Ovary (tissue), 9 donors: ENCODE results near the gene ATP2A2. TPM values are rescaled to one million over a fixed set of nuclear protein-coding genes. Genes with fewer than 3 reads are reported as not detected.
"Not testable (repeated sequence)": the region's sequence is repeated elsewhere in the genome, so short reads cannot be mapped to it uniquely, and the experiment has no call there.

ENCODE experiments used
- DNase-seq, 5 donors: peaks; one replicate each; pipeline ENCODE4 v3.0.0-alpha.2; 2019 to 2020
- H3K27ac ChIP-seq, 2 donors: fragments of 200-600 bp; one replicate each; pipeline versions ENCODE4 v1.5.1 to v1.8.0; 2019 to 2022
- H3K27me3 ChIP-seq: fragments of 200-600 bp; one replicate; pipeline ENCODE4 v1.8.0; 2022
- H3K36me3 ChIP-seq: fragments of 200-600 bp; sonication (generic); one replicate; pipeline ENCODE4 v1.5.1; 2019
- H3K4me1 ChIP-seq: one replicate; pipeline ENCODE4 v1.8.1; 2013; ENCODE audit warnings: mild to moderate bottlenecking, moderate library complexity; ENCODE audit not compliant: insufficient read depth
- H3K4me3 ChIP-seq: fragments of 200-600 bp; sonication (generic); one replicate; pipeline ENCODE4 v1.5.1; 2017
- H3K9me3 ChIP-seq, 2 donors: fragments of 200-600 bp in 1 of 2; sonication (generic) in 1 of 2; one replicate each; pipeline versions ENCODE4 v1.5.1 to v1.8.1; 2013 to 2019; ENCODE audit warnings: mild to moderate bottlenecking in 1 of 2, moderate library complexity in 1 of 2
- CTCF ChIP-seq, 3 donors: fragments of 450-650 bp in 2 of 3; fragments of 200-600 bp in 1 of 3; IDR thresholded peaks; one replicate each; pipeline versions ENCODE4 v1.5.1 to v1.8.0; 2016 to 2022; ENCODE audit warnings: antibody characterized with exemption in 3 of 3, mild to moderate bottlenecking in 1 of 3
- EP300 ChIP-seq: sonication (generic); formaldehyde crosslinking; IDR thresholded peaks from one replicate; pipeline ENCODE4 v1.6.1; 2017; ENCODE audit warnings: antibody characterized with exemption
- POLR2A ChIP-seq: fragments of 450-650 bp; IDR thresholded peaks from one replicate; pipeline ENCODE4 v1.6.1; 2017; ENCODE audit warnings: antibody characterized with exemption, mild to moderate bottlenecking, moderate library complexity
- WGBS, 3 donors: extraction: QIAGEN DNeasy Blood & Tissue Kit in 1 of 3; methylation state at CpG; one replicate each; pipeline versions ENCODE4 v1.1.5 to v1.1.7; 2013 to 2017; 5-methylcytosine and 5-hydroxymethylcytosine counted together
- intact Hi-C, 4 donors: fragments of 100-400 bp; cut with DNase I; formaldehyde crosslinking; loops; one replicate each; pipeline versions ENCODE4 v1.11.0 to v1.15.1; 2022 to 2023
- polyA plus RNA-seq, 2 donors: library from polyadenylated mRNA; stranded (reverse); fragments of 200-250 nt in 1 of 2; fragments of 350-450 nt in 1 of 2; fragmentation: Illumina TruSeq in 1 of 2; extraction: RNeasy Lipid Tissue Mini Kit (QIAGEN cat#74804) in 1 of 2; gene quantifications; one replicate each; pipeline ENCODE4 v1.2.3, GENCODE V29; 2013 to 2014
- total RNA-seq, 7 donors: library from RNA; depleted of rRNA in 2 of 7; stranded (reverse); fragments of >200 nt in 2 of 7; fragmentation: NEBNext Ultra II Directional in 3 of 7; extraction: Animal tissue kit (Norgen Biotek cat#: 25700) in 3 of 7; gene quantifications; one replicate each; pipeline versions ENCODE4 v1.1.0 to v1.2.4, GENCODE V29; 2016 to 2023
- donor health status: DM: no; HTN: no; CAD: no; lungs with moderate emphysema.
- donor health status: DM: no; HTN: no; CAD: no.
- donor health status: Bipolar disorder and iron deficiency.
- donor health status: DM: yes; HTN: yes; CAD: no.
- donor health status: DM: no; HTN: no; CAD: no.
- donor health status: DM: yes; HTN: yes; CAD: no.

Gene ATP2A2
- total and polyA plus RNA-seq, 9 donors = 54.2 to 183 (median 137) TPM

DNA sequence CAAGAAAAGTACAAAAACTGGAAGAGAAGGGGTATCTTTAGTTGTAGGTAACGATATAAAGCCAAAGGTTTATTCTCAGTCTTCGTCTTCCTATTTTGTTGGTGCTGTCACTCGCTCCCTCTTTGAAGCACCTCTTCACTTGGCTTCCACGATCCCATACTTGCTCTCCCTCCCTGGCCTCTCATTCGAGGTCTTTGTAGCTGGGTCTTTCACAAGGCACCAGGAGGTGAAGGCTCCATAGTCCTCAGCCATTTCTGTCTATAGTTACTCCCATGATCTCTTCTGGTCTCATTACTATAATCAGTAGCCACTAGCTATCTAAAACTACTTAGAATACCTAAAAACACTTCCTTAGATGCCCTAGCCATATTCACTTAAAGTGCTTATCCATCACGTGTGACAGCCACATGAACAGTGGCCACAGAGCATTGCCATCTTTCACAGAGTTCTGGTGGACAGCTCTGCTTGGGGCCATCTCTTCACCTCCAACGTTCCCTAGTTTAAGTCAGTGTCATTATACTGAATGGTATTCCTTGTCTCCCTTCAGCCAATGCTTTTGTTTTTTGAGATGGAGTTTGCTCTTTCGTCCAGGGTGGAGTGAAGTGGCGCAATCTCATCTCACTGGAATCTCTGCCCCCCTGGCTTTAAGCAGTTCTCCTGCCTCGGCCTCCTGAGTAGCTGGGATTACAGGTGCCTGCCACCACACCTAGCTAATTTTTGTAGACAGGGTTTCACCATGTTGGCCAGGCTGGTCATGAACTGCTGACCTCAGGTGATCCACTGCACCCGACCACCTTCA, 57.1 kb downstream of the ATP2A2 start:
- Histone ChIP-seq H3K27ac (no peak overlapping the region), H3K27me3 (no peaks in the 10 kb centered on the region), H3K36me3 (no peaks in the 10 kb centered on the region), H3K4me3 (no peak overlapping the region), H3K9me3 (no peaks in the 10 kb centered on the region), H3K4me1 (no peaks in the 10 kb centered on the region)
- 85 to 88% (median 86%) methylated on average over 11 of the region's 11 CpGs for WGBS, 3 donors
- TF ChIP-seq CTCF (IDR thresholded peaks at IDR 0.05) (no peak), EP300 (no peak), POLR2A (no peak)
- intact Hi-C loops = no loop called here
- no peak for DNase-seq

GRCh38 chr12:110338754-110339153, 57.7 kb downstream of the ATP2A2 start:
- WGBS, 3 donors = 66 to 70% (median 67%) methylated on average over 3 of the region's 3 CpGs
- intact Hi-C loops = no loop called here

GRCh38 chr12:110339184-110339952, 58.3 kb downstream of the ATP2A2 start:
- no peaks in the 10 kb centered on the region for H3K36me3 ChIP-seq
- no peaks in the 10 kb centered on the region for H3K4me1 ChIP-seq
- no peak overlapping the region for H3K27ac ChIP-seq
- no peaks in the 10 kb centered on the region for H3K27me3 ChIP-seq
- no peaks in the 10 kb centered on the region for H3K9me3 ChIP-seq
- WGBS, 3 donors = 64 to 71% (median 64%) methylated on average over 8 of the region's 8 CpGs
- H3K4me3 ChIP-seq = no peak overlapping the region
- TF ChIP-seq POLR2A (no peak), EP300 (no peak), CTCF (IDR thresholded peaks at IDR 0.05) (no peak)
- intact Hi-C loops = no loop called here
- DNase-seq = no peak

More at GRCh38 chr12:110338754-110339153, 57.7 kb downstream of the ATP2A2 start:
- TF ChIP-seq CTCF (IDR thresholded peaks at IDR 0.05) (no peak), EP300 (no peak), POLR2A (no peak)
- Histone ChIP-seq H3K36me3 (no peaks in the 10 kb centered on the region), H3K4me3 (no peak overlapping the region), H3K27ac (no peak overlapping the region), H3K9me3 (no peaks in the 10 kb centered on the region), H3K27me3 (no peaks in the 10 kb centered on the region), H3K4me1 (no peaks in the 10 kb centered on the region)
- no peak for DNase-seq

DNA sequence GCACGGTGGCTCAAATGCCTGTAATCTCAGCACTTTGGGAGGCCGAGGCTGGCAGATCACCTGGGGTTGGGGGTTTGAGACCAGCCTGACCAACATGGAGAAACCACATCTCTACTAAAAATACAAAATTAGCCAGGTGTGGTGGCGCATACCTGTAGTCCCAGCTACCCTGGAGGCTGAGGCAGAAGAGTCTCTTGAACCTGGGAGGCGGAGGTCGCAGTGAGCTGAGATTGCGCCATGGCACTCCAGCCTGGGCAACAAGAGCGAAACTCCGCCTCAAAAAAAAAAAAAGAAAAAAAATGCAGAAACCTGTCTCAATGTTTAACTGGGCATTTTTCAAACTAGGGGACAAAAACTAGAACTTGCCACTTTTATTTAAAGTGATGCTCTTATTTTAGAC, 59.2 kb downstream of the ATP2A2 start:
- H3K27ac ChIP-seq, H3K4me1 ChIP-seq, H3K9me3 ChIP-seq, intact Hi-C loops, DNase-seq, H3K36me3 ChIP-seq, H3K27me3 ChIP-seq, H3K4me3 ChIP-seq: not testable (repeated sequence)
- WGBS, 3 donors = 90 to 94% (median 93%) methylated on average over 8 of the region's 8 CpGs

DNA sequence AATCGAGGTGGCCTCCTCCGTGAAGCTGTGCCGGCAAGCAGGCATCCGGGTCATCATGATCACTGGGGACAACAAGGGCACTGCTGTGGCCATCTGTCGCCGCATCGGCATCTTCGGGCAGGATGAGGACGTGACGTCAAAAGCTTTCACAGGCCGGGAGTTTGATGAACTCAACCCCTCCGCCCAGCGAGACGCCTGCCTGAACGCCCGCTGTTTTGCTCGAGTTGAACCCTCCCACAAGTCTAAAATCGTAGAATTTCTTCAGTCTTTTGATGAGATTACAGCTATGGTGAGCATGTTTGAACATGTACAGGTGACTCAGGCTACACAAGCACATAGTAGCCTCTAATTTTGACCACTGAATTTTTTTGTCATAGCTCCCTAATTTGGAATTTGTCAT, 59.7 kb downstream of the ATP2A2 start:
- Histone ChIP-seq H3K4me3 (no peak overlapping the region), H3K27me3 (no peaks in the 10 kb centered on the region), H3K36me3 (no peaks in the 10 kb centered on the region), H3K4me1 (no peaks in the 10 kb centered on the region), H3K27ac (no peak overlapping the region), H3K9me3 (no peaks in the 10 kb centered on the region)
- intact Hi-C loops = no loop called here
- 86 to 91% (median 87%) methylated on average over 18 of the region's 18 CpGs for WGBS, 3 donors
- no peak for DNase-seq
- no peak for TF ChIP-seq POLR2A
- TF ChIP-seq EP300 = no peak
- TF ChIP-seq CTCF (IDR thresholded peaks at IDR 0.05) = no peak
